Measurements from ENCODE around the gene MS4A5.

MS4A5 gene

DNA sequence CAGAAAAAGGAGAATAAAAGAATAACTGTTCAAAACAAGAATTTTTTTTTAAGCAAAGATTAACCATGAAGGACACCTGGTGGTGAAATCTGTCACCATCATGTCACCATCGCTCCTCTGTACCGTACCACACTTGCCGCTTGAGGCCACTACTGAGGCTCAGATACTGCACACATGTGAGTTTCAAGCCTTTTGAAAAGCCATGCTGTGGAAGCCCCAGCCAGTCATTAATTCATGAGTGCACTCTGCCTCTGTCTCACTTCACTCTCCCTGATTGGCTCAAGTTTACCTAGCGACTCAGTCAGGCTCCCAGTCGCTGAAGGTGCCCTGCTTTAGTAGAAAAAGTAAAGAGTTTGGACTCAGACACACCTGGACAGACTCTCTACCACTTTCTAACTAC is 56.6 kb downstream of the MS4A5 start:
- peak; percentile 56 for DNase-seq

DNA sequence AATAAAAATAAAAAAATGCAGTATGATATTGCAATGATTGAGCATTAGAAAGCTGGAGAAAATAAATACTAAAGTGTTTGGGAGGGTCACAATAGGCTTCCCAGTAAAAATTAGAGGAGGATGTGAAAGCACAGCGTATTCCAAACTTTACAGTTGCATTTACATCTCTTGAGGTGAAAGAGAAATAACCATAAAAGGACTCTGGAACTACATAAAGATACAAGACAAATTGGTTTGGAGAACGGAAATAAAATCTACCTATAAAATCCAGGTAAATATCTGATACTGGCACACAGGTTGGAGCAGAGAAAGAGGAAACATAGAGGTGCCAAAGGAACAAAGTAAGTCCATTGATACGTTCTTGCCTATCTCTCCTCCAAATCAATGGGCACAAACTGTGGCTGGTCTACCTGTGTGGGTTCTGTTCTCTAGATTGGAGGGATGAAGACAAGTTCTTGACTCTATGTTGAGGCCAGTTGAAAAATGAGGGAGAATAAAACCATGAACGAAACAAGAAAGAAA is 63.2 kb downstream of the MS4A5 start, which contains the start of gene MS4A12:
Gene MS4A12, plus strand, starts transcription at position 291 of the 522 bp plus-strand sequence. CDS start 4,541 bp downstream, outside the sequence.
- DNase-seq = no peak

DNA sequence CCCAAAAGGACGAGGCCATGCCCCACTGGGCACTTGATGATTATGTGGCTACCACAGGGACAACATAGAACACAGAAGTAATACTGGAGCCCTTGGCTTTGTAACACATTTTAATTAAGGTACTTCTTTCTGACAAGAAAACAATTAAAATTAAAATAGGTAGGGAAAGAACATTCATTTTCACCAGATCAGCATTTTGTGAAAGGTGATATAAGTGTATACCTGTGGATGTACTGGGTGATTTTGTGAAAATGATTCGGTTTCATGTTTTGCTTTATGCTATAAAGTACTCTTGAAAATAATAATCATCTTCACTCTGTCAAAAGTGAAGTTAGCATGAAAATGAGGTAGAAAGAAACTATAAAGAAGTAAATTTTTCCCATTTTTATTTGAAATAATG is 64.1 kb downstream of the MS4A5 start:
- DNase-seq = no peak

Measured in suppressor macrophage treated with lipopolysaccharide for 4 hours (primary cell).